Stimulated activated naive B cell treated with anti-CD40 and anti-IgM and Interleukin-4, amounts not matched to agents 10 μg/mL and 1 μg/mL and 100 μg/mL, for 72 hours (primary cell): ENCODE data around the gene KIRREL3.
A peak's percentile ranks its signal among the peaks of the same experiment; 100 is the strongest.

Source experiments
- ATAC-seq, 2 donors: fragments of 150-1000 bp; cut with Tn5 transposase; replicated peaks; 2 replicates each; pipeline ENCODE4 v1.10.0; 2021; ENCODE audit warnings: moderate library complexity in 1 of 2
- DNase-seq: peaks from one replicate; pipeline ENCODE4 v3.0.0; 2021
- H3K27ac Mint-ChIP-seq: one replicate; pipeline ENCODE4 v1.8.0; 2022; ENCODE audit warnings: mild to moderate bottlenecking, mixed read lengths
- H3K27me3 Mint-ChIP-seq, 2 donors: one replicate each; pipeline ENCODE4 v1.8.0; 2022; ENCODE audit warnings: mixed read lengths in 2 of 2
- H3K36me3 Mint-ChIP-seq, 2 donors: one replicate each; pipeline ENCODE4 v1.8.0; 2022; ENCODE audit warnings: mixed read lengths in 2 of 2, mild to moderate bottlenecking in 1 of 2
- H3K4me1 Mint-ChIP-seq, 2 donors: one replicate each; pipeline ENCODE4 v1.8.0; 2022; ENCODE audit warnings: mixed read lengths in 2 of 2, mild to moderate bottlenecking in 1 of 2
- H3K4me3 Mint-ChIP-seq, 2 donors: one replicate each; pipeline ENCODE4 v1.8.0; 2022; ENCODE audit warnings: mild to moderate bottlenecking in 2 of 2, mixed read lengths in 2 of 2, moderate library complexity in 1 of 2
- H3K9me3 Mint-ChIP-seq, 2 donors: one replicate each; pipeline ENCODE4 v1.8.0; 2022; ENCODE audit warnings: mixed read lengths in 2 of 2, mild to moderate bottlenecking in 1 of 2

Gene KIRREL3

DNA sequence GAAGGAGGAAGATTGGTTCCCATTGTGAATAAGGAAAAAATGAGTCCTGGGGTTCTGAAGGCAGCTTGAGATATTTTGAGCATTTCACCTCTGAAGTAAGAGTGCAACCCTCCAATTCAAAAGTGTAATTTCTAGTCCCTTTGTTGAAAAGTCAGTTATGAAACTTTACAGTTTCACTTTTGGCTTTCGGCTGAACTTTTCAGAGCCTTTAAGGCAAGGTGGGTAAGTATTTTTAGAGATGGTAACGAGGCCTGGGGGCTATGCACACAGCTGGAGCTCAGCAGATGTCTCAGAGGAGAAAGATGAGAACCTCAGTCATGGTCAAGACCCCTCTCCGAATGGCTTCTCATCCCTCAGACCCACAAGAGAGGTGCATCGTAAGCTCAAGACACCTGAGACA lies 267.6 kb downstream of the KIRREL3 start:
- Mint-ChIP-seq H3K4me3 (no peak overlapping the region), H3K27ac (no peak overlapping the region), H3K9me3 (peaks cover 0 to 4% of the 10 kb centered on the region in 2 donors), H3K36me3 (no peaks in the 10 kb centered on the region), H3K4me1 (no peaks in the 10 kb centered on the region), H3K27me3 (peaks cover 0 to 10% of the 10 kb centered on the region in 2 donors)
- DNase-seq (no peak), ATAC-seq (no peak)

DNA sequence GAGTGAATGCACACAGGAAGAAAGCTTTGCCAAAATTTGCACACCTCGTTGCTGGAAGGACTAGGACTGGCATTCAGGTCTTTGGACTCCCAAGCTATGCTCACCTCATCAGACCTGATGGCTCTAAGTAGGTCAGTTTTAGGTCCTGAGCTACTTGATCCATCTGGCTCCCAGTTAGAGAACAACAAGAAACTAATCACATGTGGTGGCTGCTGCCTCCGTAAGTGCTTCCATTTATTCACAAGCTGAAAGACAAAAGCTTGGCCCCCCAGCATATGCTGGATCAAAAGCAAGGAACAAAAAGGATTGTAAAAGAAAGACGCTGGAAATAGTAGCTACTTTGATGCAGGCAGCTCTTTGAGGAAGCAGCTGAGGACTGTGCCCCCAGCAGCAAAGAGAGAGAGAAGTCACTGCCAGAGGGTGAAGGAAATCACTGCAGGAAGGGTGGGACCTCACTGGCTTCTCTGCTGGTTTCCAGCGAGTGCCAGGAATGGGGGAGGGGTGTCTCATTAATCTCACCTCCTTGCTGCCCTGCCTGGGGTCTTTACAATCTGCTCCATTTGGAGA lies 268.9 kb downstream of the KIRREL3 start:
- ATAC-seq (no peak), DNase-seq (no peak)
- Mint-ChIP-seq H3K4me1 (no peaks in the 10 kb centered on the region), H3K9me3 (peaks cover 0 to 5% of the 10 kb centered on the region in 2 donors), H3K4me3 (no peak overlapping the region), H3K27me3 (peaks cover 4 to 10% of the 10 kb centered on the region in 2 donors), H3K36me3 (no peaks in the 10 kb centered on the region), H3K27ac (no peak overlapping the region)

DNA sequence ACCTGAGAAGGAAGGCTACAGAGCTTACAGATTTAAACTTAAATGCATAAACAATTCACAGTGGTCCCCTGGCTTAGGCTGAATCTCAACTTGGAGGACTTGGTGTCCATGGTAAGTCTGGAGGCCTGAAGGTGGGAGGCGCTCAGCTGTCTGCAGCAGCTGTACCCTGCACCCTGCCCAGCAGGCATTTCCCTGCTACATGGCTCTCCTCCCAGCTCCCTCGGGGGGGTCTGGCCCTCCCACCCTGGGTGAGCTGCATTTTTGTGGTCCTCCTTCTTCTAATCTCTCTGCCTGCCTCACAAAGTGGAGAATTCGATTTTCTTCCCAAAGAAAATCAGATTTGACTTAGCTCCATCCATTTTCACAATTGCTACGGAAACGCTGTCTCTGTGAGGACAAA lies 273.2 kb downstream of the KIRREL3 start:
- Mint-ChIP-seq H3K27me3 (peaks cover 5 to 10% of the 10 kb centered on the region in 2 donors), H3K4me3 (no peak overlapping the region), H3K27ac (no peak overlapping the region), H3K36me3 (no peaks in the 10 kb centered on the region), H3K9me3 (peaks cover 0 to 5% of the 10 kb centered on the region in 2 donors), H3K4me1 (no peaks in the 10 kb centered on the region)
- no peak for ATAC-seq
- no peak for DNase-seq

DNA sequence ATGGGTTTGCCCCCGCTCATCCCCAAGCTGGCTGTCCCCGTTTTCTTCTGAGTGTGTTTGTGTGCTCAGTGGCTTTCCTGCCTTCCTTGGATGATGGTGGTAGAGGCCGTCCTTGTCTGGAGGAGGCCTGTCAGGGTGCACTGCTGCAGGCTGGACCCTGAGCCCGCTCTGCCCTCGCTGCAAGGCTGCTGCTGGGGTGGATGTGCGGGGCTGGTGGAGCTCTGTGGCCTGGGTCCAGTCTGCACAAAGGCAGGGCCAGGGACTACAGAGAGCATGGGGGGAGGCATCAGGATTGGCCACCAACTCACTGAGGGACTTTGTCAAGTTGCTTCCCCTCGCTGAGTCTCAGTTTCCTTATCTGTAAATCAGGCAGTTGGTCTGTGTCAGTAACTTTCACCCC lies 275.0 kb downstream of the KIRREL3 start:
- Mint-ChIP-seq H3K9me3 (peaks cover 0 to 5% of the 10 kb centered on the region in 2 donors), H3K4me1 (no peaks in the 10 kb centered on the region), H3K36me3 (no peaks in the 10 kb centered on the region), H3K27me3 (peaks cover 5 to 13% of the 10 kb centered on the region in 2 donors), H3K4me3 (no peak overlapping the region), H3K27ac (no peak overlapping the region)
- DNase-seq (no peak), ATAC-seq (no peak)

DNA sequence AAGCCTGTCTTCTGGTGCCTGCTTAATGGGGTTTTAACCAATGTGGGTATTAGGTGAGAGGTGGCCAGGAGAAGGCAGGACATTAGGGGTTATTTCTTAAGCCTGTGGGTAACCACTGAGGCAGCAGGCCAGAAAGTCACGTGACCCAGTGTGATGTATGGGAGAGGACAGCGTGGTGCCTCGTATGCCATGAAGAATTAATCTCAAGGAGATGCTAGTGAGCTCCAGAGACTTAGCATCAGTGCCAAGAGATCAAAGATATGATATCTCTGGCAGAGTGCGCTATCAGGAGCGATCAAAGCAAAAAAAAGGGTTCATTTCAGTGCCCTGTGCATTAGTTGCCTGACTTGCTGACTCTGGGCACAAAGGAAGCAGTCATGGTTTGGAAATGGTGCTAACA lies 275.5 kb downstream of the KIRREL3 start:
- Mint-ChIP-seq H3K4me3 (no peak overlapping the region), H3K36me3 (no peaks in the 10 kb centered on the region), H3K9me3 (peaks cover 0 to 3% of the 10 kb centered on the region in 2 donors), H3K27ac (no peak overlapping the region), H3K27me3 (peaks cover 5 to 11% of the 10 kb centered on the region in 2 donors), H3K4me1 (no peaks in the 10 kb centered on the region)
- ATAC-seq = no peak
- DNase-seq = no peak

DNA sequence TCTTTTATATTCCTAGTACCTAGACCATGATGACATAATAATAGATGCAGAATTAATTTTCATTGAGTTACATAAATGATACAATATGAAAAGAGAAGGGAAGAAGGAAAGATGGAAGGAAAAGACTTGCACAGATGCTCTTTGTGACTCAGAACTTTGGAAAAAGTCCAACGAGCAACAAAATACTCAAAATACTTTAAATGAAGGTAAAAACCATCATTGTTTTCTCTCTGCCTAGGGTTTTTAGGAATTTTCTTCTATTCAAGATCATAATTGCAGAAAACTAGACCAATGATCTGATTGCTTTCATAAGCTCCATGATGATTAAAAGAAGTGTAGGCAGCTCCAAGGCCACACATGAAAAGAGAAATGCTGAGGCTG lies 276.9 kb downstream of the KIRREL3 start:
- no peaks in the 10 kb centered on the region for H3K4me1 Mint-ChIP-seq
- H3K36me3 Mint-ChIP-seq = no peaks in the 10 kb centered on the region
- no peak overlapping the region for H3K4me3 Mint-ChIP-seq
- no peak for ATAC-seq
- peaks cover 0 to 1% of the 10 kb centered on the region in 2 donors for H3K9me3 Mint-ChIP-seq
- DNase-seq = no peak
- H3K27me3 Mint-ChIP-seq = peaks cover 16 to 17% of the 10 kb centered on the region in 2 donors
- H3K27ac Mint-ChIP-seq = no peak overlapping the region

DNA sequence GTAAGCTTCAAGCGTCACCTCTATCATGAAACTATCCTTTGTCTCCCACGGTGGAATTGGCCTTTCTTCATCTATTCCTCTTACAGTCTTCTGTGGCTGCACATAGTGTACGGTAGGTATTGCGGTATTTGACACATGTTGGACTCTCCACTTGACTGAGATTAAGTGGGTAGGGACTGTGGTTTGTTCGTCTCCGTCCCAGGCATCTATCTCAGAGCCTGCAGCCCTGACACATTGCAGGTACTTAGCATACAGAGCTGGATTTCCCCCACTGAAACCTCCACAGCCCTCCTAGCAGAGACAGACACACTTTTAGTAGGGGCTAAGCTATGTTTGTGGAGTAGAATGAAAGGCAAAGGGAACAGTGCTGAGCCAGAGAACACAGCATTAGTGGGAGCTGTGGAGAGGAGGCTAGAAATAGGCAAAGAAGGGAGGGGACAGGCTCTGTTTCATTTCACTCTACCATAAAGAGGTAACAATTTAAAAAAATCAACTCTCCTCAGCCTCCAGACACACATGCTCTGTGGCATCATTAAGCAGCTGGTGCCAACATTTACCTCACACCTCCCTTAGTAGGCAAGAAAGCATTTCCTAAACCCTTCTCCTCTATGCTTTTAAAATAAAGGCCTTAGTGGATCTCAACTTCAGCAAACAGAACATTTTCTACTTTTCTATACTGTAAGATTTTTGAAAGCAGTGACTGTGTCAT lies 277.5 kb downstream of the KIRREL3 start:
- no peak for ATAC-seq
- Mint-ChIP-seq H3K36me3 (no peaks in the 10 kb centered on the region), H3K4me3 (no peak overlapping the region), H3K27ac (no peak overlapping the region), H3K4me1 (no peaks in the 10 kb centered on the region), H3K27me3 (peaks cover 16 to 17% of the 10 kb centered on the region in 2 donors), H3K9me3 (peaks cover 0 to 1% of the 10 kb centered on the region in 2 donors)
- no peak for DNase-seq

DNA sequence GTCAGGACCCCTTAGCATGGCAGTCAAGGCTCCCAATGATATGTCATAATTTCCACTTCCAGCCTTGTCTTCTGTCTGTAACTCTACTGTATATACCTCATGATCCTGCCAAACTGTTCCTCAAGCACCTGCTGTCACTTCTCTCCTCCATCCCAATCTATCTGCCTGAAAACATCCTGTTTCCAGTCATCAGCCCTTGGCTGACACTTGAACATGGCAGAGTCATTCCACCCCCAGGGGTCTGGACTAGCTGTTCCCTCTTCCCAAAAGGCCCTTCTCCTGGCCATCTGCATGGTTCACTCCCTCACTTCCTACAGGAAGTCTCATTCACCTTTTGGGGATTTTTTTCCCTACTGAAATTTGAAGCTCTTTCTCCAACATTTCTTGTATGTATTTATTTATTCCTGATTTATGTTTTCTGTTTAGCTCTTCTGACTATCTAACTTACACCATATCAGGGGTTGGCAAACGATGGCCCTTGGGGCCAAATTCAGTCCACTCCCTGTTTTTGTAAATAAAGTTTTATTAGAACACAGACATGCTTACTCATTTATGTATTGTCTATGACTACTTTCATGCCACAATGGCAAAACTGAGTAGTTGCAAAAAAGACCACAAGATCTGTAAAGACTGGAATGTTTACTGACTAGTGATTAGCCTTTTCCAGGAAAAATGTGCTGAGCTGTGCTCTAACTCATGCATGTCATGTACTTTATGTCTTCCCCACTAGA lies 278.4 kb downstream of the KIRREL3 start:
- Mint-ChIP-seq H3K9me3 (peaks cover 0 to 1% of the 10 kb centered on the region in 2 donors), H3K27me3 (peaks cover 16 to 17% of the 10 kb centered on the region in 2 donors), H3K27ac (no peak overlapping the region), H3K4me3 (no peak overlapping the region), H3K4me1 (no peaks in the 10 kb centered on the region), H3K36me3 (no peaks in the 10 kb centered on the region)
- DNase-seq = no peak
- ATAC-seq = no peak

DNA sequence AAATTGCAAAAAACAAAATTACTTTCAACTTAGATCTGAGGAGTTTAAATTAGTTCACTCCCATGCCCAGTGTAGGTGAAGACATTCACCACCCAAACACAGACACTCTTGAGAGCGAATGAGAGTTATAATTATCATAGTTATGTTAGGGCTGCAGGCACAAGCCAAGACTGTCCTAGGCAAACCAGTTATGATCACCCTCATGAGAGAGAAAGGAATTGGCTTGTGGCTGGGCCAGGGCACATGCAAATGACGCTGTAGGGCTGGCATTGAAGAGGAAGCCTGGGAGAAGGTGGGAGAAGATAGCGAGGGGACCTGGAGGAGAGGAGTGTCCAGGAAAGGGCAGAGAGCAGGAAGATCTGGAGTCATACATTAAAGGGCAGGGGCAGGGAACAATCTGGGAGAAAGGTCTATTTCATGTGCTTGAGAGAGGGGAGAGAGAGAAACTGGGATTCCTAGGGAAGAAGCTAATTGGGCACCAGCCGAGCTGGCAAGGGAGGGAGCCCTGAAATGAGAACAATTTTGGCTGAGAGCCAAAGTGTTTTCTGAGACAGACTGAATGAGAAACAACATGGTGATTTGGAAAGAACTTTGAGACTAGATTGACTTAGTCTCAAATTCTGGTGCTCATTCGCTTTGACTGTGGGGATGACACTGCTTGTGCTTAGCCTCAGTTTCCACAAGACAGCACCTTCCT lies 279.9 kb downstream of the KIRREL3 start:
- Mint-ChIP-seq H3K4me1 (no peaks in the 10 kb centered on the region), H3K27ac (no peak overlapping the region), H3K9me3 (no peaks in the 10 kb centered on the region), H3K4me3 (no peak overlapping the region), H3K27me3 (peaks cover 12 to 16% of the 10 kb centered on the region in 2 donors), H3K36me3 (no peaks in the 10 kb centered on the region)
- no peak for ATAC-seq
- DNase-seq = no peak

DNA sequence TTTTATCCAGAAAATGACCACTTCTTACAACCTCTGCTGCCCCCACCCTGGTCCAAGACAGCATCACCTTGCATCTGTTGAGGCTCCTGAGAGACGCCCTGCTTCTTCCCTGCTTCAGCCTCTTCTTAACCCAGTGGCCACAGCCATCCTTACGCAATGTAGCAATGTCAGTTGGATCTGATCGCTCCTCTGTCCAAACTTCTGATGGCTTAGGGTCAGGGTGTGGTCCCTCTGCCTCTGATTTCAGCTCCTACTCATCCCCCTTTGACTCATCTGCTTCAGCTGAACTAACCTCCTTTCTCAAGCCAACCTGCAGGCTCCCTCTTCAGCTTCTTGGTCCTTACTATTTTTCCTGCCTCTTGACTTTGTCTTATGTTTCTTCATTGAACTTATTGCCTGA lies 280.8 kb downstream of the KIRREL3 start:
- ATAC-seq (no peak), DNase-seq (no peak)
- H3K27ac Mint-ChIP-seq = no peak overlapping the region

DNA sequence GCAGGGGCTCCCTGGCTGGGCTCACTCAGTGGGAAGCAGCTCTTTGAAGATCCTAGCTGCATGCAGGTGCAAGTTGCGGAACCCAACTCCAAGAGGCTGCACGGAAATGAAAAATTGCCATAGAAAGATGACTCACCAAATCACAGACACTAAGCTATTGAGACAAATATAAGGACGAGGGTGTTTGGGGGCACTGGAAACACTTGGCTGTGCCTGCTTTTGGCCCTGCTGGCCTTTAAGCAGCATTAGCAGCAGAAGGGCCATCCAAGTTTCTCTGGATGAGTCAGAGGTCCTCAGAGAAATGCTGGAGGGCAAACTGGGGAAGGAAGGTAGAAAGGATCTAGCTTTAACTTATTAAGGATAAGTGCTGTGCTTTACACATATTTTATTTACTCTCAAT lies 282.3 kb downstream of the KIRREL3 start:
- no peaks in the 10 kb centered on the region for H3K36me3 Mint-ChIP-seq
- H3K4me3 Mint-ChIP-seq = no peak overlapping the region
- no peaks in the 10 kb centered on the region for H3K4me1 Mint-ChIP-seq
- H3K27ac Mint-ChIP-seq = no peak overlapping the region
- no peaks in the 10 kb centered on the region for H3K9me3 Mint-ChIP-seq
- ATAC-seq = no peak
- DNase-seq = no peak
- H3K27me3 Mint-ChIP-seq = peaks cover 17 to 21% of the 10 kb centered on the region in 2 donors

More for the DNA sequence above, 280.8 kb downstream of the KIRREL3 start:
- H3K36me3 Mint-ChIP-seq = no peaks in the 10 kb centered on the region
- H3K27me3 Mint-ChIP-seq = peaks cover 12 to 16% of the 10 kb centered on the region in 2 donors
- H3K4me3 Mint-ChIP-seq = no peak overlapping the region
- H3K4me1 Mint-ChIP-seq = no peaks in the 10 kb centered on the region
- no peaks in the 10 kb centered on the region for H3K9me3 Mint-ChIP-seq

DNA sequence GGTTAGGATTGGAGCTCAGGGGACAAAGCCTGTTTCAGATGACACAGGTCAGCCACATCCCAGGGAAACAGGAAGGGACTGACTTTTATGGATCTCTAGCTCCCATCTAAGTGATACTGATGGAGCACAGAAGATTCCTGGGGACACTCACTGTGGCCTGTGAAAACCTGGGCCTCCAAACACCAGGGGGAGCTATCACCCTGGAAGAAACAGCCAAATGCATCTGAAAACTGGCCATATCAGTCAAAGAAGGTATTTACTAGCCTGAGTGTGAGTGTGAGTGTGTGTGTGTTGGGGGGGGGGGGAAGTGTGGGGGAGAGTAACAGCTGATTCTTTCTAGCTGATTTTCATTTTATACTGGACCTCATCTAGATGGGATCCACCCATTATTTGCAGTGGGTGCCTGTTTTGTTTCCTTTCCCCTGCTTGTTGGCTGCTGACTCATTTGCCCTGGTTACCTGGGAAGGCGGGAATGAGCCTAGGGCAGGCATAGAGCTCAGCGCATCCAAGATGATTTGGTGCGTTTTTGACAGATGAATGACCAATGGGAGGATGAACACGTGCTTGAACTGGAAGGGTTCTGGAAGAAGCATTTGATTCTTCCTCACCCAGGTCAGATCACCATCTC lies 284.0 kb downstream of the KIRREL3 start:
- Mint-ChIP-seq H3K9me3 (no peaks in the 10 kb centered on the region), H3K27me3 (peaks cover 23 to 30% of the 10 kb centered on the region in 2 donors), H3K4me1 (no peaks in the 10 kb centered on the region), H3K27ac (no peak overlapping the region), H3K4me3 (no peak overlapping the region), H3K36me3 (no peaks in the 10 kb centered on the region)
- DNase-seq (no peak), ATAC-seq (peak; percentile 41 to 46)

DNA sequence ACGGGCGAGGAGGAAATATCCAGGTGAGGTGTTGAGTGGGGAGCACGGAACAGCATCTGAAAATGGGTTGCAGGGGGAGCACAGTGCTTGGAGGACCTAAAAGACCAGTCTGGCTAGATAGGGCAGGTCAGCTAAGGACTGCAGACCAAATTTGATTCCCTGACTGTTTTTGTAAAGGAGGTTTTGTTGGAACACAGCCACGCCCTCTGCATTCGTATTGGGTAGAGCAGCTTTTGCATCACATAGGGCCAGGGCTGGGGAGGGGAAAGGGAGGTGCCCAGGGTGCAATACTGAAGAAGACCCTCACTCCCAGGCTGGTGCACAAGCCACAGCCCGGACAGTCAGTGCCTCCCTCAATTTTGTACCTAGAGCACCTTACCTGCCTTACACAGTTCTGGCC lies 286.8 kb downstream of the KIRREL3 start:
- no peak for DNase-seq
- Mint-ChIP-seq H3K4me3 (no peak overlapping the region), H3K27me3 (peaks cover 16 to 30% of the 10 kb centered on the region in 2 donors), H3K9me3 (no peaks in the 10 kb centered on the region), H3K4me1 (no peaks in the 10 kb centered on the region), H3K36me3 (no peaks in the 10 kb centered on the region), H3K27ac (no peak overlapping the region)
- ATAC-seq = no peak

DNA sequence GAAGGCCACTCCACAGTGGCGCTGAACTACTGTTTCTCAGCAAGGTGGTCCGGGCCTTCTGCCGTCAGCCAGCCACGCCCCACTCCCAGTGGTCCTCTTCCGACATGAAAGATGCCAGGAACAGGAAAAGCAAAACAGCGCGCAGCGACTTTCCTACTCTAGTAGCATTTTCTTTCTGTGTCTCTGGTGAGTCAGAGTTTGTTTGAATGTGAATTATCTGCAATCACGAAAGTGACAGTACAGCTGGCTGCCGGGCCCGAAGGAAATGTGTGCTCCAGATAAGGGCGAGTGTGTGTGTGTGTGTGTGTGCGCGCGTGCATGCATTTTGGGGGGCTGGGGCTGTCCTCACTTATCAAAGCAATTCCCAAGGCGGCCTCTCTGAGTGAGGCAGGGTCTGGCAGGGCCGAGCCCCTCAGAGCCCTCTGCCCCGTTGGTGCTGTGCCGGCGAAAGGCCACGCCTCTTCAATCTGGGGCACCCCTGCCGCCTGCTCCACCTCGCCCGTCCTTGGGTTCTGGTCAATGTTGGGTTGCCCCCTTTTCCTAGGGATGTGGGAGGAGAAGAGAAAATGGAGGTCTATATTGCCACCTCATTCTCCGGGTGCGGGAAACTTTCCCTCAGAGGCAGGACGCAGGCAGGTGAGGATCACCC lies 288.5 kb downstream of the KIRREL3 start:
- no peak overlapping the region for H3K4me3 Mint-ChIP-seq
- H3K36me3 Mint-ChIP-seq = no peaks in the 10 kb centered on the region
- H3K9me3 Mint-ChIP-seq = no peaks in the 10 kb centered on the region
- no peak overlapping the region for H3K27ac Mint-ChIP-seq
- no peaks in the 10 kb centered on the region for H3K4me1 Mint-ChIP-seq
- ATAC-seq (no peak), DNase-seq (no peak)
- H3K27me3 Mint-ChIP-seq = peaks cover 16 to 35% of the 10 kb centered on the region in 2 donors
